Ovary (tissue), 9 donors: Measurements from ENCODE around the gene STX2. TPM values are rescaled to one million over a fixed set of nuclear protein-coding genes. Genes with fewer than 3 reads are reported as not detected.
"Not testable (repeated sequence)": the region's sequence is repeated elsewhere in the genome, so short reads cannot be mapped to it uniquely, and the experiment has no call there.

ENCODE experiments used
- DNase-seq, 5 donors: peaks; one replicate each; pipeline ENCODE4 v3.0.0-alpha.2; 2019 to 2020
- H3K27ac ChIP-seq, 2 donors: fragments of 200-600 bp; one replicate each; pipeline versions ENCODE4 v1.5.1 to v1.8.0; 2019 to 2022
- H3K27me3 ChIP-seq: fragments of 200-600 bp; one replicate; pipeline ENCODE4 v1.8.0; 2022
- H3K36me3 ChIP-seq: fragments of 200-600 bp; sonication (generic); one replicate; pipeline ENCODE4 v1.5.1; 2019
- H3K4me1 ChIP-seq: one replicate; pipeline ENCODE4 v1.8.1; 2013; ENCODE audit warnings: mild to moderate bottlenecking, moderate library complexity; ENCODE audit not compliant: insufficient read depth
- H3K4me3 ChIP-seq: fragments of 200-600 bp; sonication (generic); one replicate; pipeline ENCODE4 v1.5.1; 2017
- H3K9me3 ChIP-seq, 2 donors: fragments of 200-600 bp in 1 of 2; sonication (generic) in 1 of 2; one replicate each; pipeline versions ENCODE4 v1.5.1 to v1.8.1; 2013 to 2019; ENCODE audit warnings: mild to moderate bottlenecking in 1 of 2, moderate library complexity in 1 of 2
- CTCF ChIP-seq, 3 donors: fragments of 450-650 bp in 2 of 3; fragments of 200-600 bp in 1 of 3; IDR thresholded peaks; one replicate each; pipeline versions ENCODE4 v1.5.1 to v1.8.0; 2016 to 2022; ENCODE audit warnings: antibody characterized with exemption in 3 of 3, mild to moderate bottlenecking in 1 of 3
- EP300 ChIP-seq: sonication (generic); formaldehyde crosslinking; IDR thresholded peaks from one replicate; pipeline ENCODE4 v1.6.1; 2017; ENCODE audit warnings: antibody characterized with exemption
- POLR2A ChIP-seq: fragments of 450-650 bp; IDR thresholded peaks from one replicate; pipeline ENCODE4 v1.6.1; 2017; ENCODE audit warnings: antibody characterized with exemption, mild to moderate bottlenecking, moderate library complexity
- WGBS, 3 donors: extraction: QIAGEN DNeasy Blood & Tissue Kit in 1 of 3; methylation state at CpG; one replicate each; pipeline versions ENCODE4 v1.1.5 to v1.1.7; 2013 to 2017; 5-methylcytosine and 5-hydroxymethylcytosine counted together
- intact Hi-C, 4 donors: fragments of 100-400 bp; cut with DNase I; formaldehyde crosslinking; loops; one replicate each; pipeline versions ENCODE4 v1.11.0 to v1.15.1; 2022 to 2023
- polyA plus RNA-seq, 2 donors: library from polyadenylated mRNA; stranded (reverse); fragments of 200-250 nt in 1 of 2; fragments of 350-450 nt in 1 of 2; fragmentation: Illumina TruSeq in 1 of 2; extraction: RNeasy Lipid Tissue Mini Kit (QIAGEN cat#74804) in 1 of 2; gene quantifications; one replicate each; pipeline ENCODE4 v1.2.3, GENCODE V29; 2013 to 2014
- total RNA-seq, 7 donors: library from RNA; depleted of rRNA in 2 of 7; stranded (reverse); fragments of >200 nt in 2 of 7; fragmentation: NEBNext Ultra II Directional in 3 of 7; extraction: Animal tissue kit (Norgen Biotek cat#: 25700) in 3 of 7; gene quantifications; one replicate each; pipeline versions ENCODE4 v1.1.0 to v1.2.4, GENCODE V29; 2016 to 2023
- donor health status: DM: no; HTN: no; CAD: no; lungs with moderate emphysema.
- donor health status: DM: no; HTN: no; CAD: no.
- donor health status: Bipolar disorder and iron deficiency.
- donor health status: DM: yes; HTN: yes; CAD: no.
- donor health status: DM: no; HTN: no; CAD: no.
- donor health status: DM: yes; HTN: yes; CAD: no.

The STX2 gene
- total and polyA plus RNA-seq, 9 donors = 12.9 to 26.9 (median 21.4) TPM

GRCh38 chr12:130754234-130754901, 84.7 kb downstream of the STX2 start:
- Histone ChIP-seq H3K9me3 (no peaks in the 10 kb centered on the region), H3K4me1 (no peaks in the 10 kb centered on the region), H3K4me3 (no peak overlapping the region), H3K27me3 (no peaks in the 10 kb centered on the region), H3K27ac (no peak overlapping the region), H3K36me3 (no peaks in the 10 kb centered on the region)
- DNase-seq = no peak
- no peak for TF ChIP-seq EP300
- TF ChIP-seq CTCF (IDR thresholded peaks at IDR 0.05) = no peak
- TF ChIP-seq POLR2A = no peak
- intact Hi-C loops = no loop called here
- WGBS, 3 donors = 88 to 92% (median 89%) methylated on average over 3 of the region's 3 CpGs

GRCh38 chr12:130752692-130753230, 86.3 kb downstream of the STX2 start:
- H3K27me3 ChIP-seq = no peaks in the 10 kb centered on the region
- DNase-seq = no peak
- 50 to 57% (median 51%) methylated on average over 20 of the region's 20 CpGs for WGBS, 3 donors
- no peaks in the 10 kb centered on the region for H3K36me3 ChIP-seq
- TF ChIP-seq CTCF (IDR thresholded peaks at IDR 0.05) (no peak), EP300 (no peak), POLR2A (no peak)
- intact Hi-C loops = no loop called here
- peaks cover 2% of the 10 kb centered on the region for H3K4me1 ChIP-seq
- no peaks in the 10 kb centered on the region for H3K9me3 ChIP-seq
- H3K27ac ChIP-seq = no peak overlapping the region
- no peak overlapping the region for H3K4me3 ChIP-seq

GRCh38 chr12:130752037-130752436, 87.0 kb downstream of the STX2 start:
- H3K36me3 ChIP-seq, H3K9me3 ChIP-seq, H3K27ac ChIP-seq, H3K4me3 ChIP-seq, H3K4me1 ChIP-seq, intact Hi-C loops, DNase-seq, H3K27me3 ChIP-seq: not testable (repeated sequence)
- 75 to 91% (median 91%) methylated on average over 11 of the region's 11 CpGs for WGBS, 3 donors

- Histone ChIP-seq H3K36me3 (no peaks in the 10 kb centered on the region), H3K4me1 (peaks cover 2% of the 10 kb centered on the region), H3K4me3 (no peak overlapping the region), H3K27me3 (no peaks in the 10 kb centered on the region), H3K9me3 (no peaks in the 10 kb centered on the region), H3K27ac (no peak overlapping the region)
- TF ChIP-seq EP300 (no peak), POLR2A (no peak), CTCF (IDR thresholded peaks at IDR 0.05) (no peak)
- intact Hi-C loops = loop anchor here in 2 of 4 donors (10.0 kb wide), 2 partner anchors 414 to 704 kb away; partner anchors contain the start of gene PIWIL1 (in 1 of the 2)
- DNase-seq = no peak
- 46 to 53% (median 50%) methylated on average over 10 of the region's 10 CpGs for WGBS, 3 donors
Observed at GRCh38 chr12:130748786-130749185, 90.3 kb downstream of the STX2 start.
